Ascending aorta (tissue), 2 donors: ENCODE results near the gene MYOD1. TPM values are rescaled to one million over a fixed set of nuclear protein-coding genes. Genes with fewer than 3 reads are reported as not detected.

ENCODE experiments used
- DNase-seq, 2 donors: peaks; one replicate each; pipeline ENCODE4 v3.0.0-alpha.2; 2019; ENCODE audit warnings: low spot score in 2 of 2
- H3K27ac ChIP-seq, 2 donors: fragments of 200-600 bp; sonication (generic); one replicate each; pipeline ENCODE4 v1.5.1; 2016 to 2017; ENCODE audit warnings: mild to moderate bottlenecking in 1 of 2
- H3K27me3 ChIP-seq: fragments of 200-600 bp; sonication (generic); one replicate; pipeline ENCODE4 v1.5.1; 2017
- H3K36me3 ChIP-seq, 2 donors: fragments of 200-600 bp; sonication (generic); one replicate each; pipeline ENCODE4 v1.5.1; 2016
- H3K4me1 ChIP-seq, 2 donors: fragments of 200-600 bp; sonication (generic); one replicate each; pipeline ENCODE4 v1.5.1; 2016 to 2017; ENCODE audit warnings: mild to moderate bottlenecking in 1 of 2
- H3K4me3 ChIP-seq, 2 donors: fragments of 200-600 bp; sonication (generic); one replicate each; pipeline ENCODE4 v1.5.1; 2016 to 2017; ENCODE audit warnings: mild to moderate bottlenecking in 1 of 2
- H3K9me3 ChIP-seq, 2 donors: fragments of 200-600 bp; sonication (generic); one replicate each; pipeline ENCODE4 v1.5.1; 2016
- intact Hi-C: fragments of 100-400 bp; cut with DNase I; formaldehyde crosslinking; loops from one replicate; pipeline ENCODE4 v1.15.1; 2023
- total RNA-seq: library from RNA; depleted of rRNA; stranded (reverse); fragments of >200 nt; gene quantifications from one replicate; pipeline ENCODE4 v1.1.0, GENCODE V29; 2016
- TF ChIP-seq, protein P1 (sequence below), 3 experiments: fragments of 200-600 bp in 2 of 3; fragments of 450-650 bp in 1 of 3; sonication (generic) in 2 of 3; IDR thresholded peaks; one replicate each; pipeline ENCODE4 v1.5.1; 2016 to 2019; ENCODE audit warnings: antibody characterized with exemption in 3 of 3, mild to moderate bottlenecking in 1 of 3, moderate library complexity in 1 of 3

MYOD1 gene
- total RNA-seq, 1 donor from 2014 or later, result not detected

GRCh38 chr11:17768547-17768946, 49.2 kb downstream of the MYOD1 start:
- Histone ChIP-seq H3K27me3 (no peaks in the 10 kb centered on the region), H3K27ac (no peak overlapping the region), H3K36me3 (no peaks in the 10 kb centered on the region), H3K4me3 (no peak overlapping the region), H3K9me3 (no peaks in the 10 kb centered on the region), H3K4me1 (no peaks in the 10 kb centered on the region)
- intact Hi-C loops, result loop anchor here (10.0 kb wide), 1 partner anchor 206 kb away; no protein-coding TSS in a partner anchor
- TF ChIP-seq, protein P1, sequence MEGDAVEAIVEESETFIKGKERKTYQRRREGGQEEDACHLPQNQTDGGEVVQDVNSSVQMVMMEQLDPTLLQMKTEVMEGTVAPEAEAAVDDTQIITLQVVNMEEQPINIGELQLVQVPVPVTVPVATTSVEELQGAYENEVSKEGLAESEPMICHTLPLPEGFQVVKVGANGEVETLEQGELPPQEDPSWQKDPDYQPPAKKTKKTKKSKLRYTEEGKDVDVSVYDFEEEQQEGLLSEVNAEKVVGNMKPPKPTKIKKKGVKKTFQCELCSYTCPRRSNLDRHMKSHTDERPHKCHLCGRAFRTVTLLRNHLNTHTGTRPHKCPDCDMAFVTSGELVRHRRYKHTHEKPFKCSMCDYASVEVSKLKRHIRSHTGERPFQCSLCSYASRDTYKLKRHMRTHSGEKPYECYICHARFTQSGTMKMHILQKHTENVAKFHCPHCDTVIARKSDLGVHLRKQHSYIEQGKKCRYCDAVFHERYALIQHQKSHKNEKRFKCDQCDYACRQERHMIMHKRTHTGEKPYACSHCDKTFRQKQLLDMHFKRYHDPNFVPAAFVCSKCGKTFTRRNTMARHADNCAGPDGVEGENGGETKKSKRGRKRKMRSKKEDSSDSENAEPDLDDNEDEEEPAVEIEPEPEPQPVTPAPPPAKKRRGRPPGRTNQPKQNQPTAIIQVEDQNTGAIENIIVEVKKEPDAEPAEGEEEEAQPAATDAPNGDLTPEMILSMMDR (IDR thresholded peaks at IDR 0.05), result no peak
- DNase-seq, result no peak

DNA sequence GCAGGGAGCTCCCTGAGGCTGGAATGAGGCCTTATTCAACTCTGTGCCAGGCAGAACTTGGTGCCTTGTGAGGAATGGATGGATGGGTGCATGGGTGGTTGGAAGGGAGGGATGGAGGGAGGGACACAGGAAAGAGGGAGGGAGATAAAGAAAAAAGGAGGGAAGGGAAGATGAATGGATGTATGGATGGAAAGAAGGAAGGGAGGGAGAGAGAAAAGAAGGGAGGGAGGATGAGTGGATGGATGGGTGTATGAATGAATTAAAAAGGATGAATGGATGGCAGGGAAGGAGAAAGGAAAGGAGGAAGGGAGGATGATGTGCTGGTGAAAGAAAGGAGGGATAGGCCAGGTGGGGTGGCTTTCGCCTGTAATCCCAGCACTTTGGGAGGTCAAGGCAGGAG, 49.8 kb downstream of the MYOD1 start:
- TF ChIP-seq, protein P1 (IDR thresholded peaks at IDR 0.05), result no peak
- DNase-seq, result no peak
- H3K4me1 ChIP-seq, result no peaks in the 10 kb centered on the region
- intact Hi-C loops, result loop anchor here (10.0 kb wide), 1 partner anchor 206 kb away; no protein-coding TSS in a partner anchor
- H3K9me3 ChIP-seq, result no peaks in the 10 kb centered on the region
- no peaks in the 10 kb centered on the region for H3K36me3 ChIP-seq
- no peak overlapping the region for H3K27ac ChIP-seq
- no peak overlapping the region for H3K4me3 ChIP-seq
- no peaks in the 10 kb centered on the region for H3K27me3 ChIP-seq

DNA sequence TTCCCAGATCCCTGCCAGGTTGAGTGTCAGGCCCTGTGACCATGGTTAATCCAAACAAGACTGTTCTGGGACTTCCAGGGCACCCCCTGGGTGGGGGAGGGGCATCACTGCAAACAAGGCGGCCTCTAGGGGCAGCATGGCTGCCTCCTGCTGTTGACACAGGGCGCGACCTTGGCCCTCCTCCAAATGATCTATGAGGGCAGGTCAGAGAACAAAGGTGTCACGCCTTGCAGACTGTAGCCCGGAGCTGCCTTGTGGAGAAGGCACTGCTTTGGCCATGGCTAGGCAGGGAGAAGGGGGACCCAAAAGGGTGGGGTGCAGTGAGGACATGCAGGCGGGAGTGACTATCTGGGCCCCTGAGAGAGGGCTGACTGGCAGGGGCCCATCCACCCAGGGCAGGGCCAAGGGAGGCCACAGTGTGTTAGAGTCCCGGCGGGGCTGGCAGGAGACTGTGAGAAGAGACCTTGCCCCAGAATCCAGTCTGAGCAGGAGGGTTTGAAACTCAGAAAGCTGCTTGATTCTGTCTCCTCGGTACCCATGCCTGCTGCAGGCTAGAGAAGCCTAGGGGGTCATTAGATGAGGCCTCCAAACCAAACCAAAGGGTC, 50.8 kb downstream of the MYOD1 start:
- Histone ChIP-seq H3K9me3 (no peaks in the 10 kb centered on the region), H3K27me3 (no peaks in the 10 kb centered on the region), H3K4me1 (no peaks in the 10 kb centered on the region), H3K27ac (no peak overlapping the region), H3K4me3 (no peak overlapping the region), H3K36me3 (no peaks in the 10 kb centered on the region)
- no peak for DNase-seq
- intact Hi-C loops, result no loop called here
- TF ChIP-seq, protein P1 (IDR thresholded peaks at IDR 0.05), result no peak

- intact Hi-C loops, result no loop called here
- no peak overlapping the region for H3K4me3 ChIP-seq
- TF ChIP-seq, protein P1 (IDR thresholded peaks at IDR 0.05), result no peak
- H3K36me3 ChIP-seq, result no peaks in the 10 kb centered on the region
- no peak for DNase-seq
- H3K9me3 ChIP-seq, result no peaks in the 10 kb centered on the region
- H3K4me1 ChIP-seq, result no peaks in the 10 kb centered on the region
- H3K27me3 ChIP-seq, result no peaks in the 10 kb centered on the region
- no peak overlapping the region for H3K27ac ChIP-seq
These were observed 51.5 kb downstream of the MYOD1 start for GRCh38 chr11:17770917-17771316.

DNA sequence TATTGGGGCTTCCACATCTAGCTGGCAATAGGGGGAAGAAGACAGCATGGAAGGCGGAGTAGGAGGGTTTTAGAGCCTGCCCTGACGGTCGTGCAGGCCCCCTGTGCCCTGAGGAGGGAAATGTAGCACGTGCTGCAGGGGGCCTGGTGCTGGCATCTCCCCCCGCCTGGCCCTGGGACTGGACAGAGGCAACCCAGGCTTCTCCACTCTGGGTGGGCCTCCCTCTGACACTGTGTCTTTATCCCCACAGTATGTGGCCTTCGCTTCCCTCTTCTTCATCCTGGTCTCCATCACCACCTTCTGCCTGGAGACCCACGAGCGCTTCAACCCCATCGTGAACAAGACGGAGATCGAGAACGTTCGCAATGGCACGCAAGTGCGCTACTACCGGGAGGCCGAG, 52.0 kb downstream of the MYOD1 start:
- Histone ChIP-seq H3K4me3 (no peak overlapping the region), H3K27ac (no peak overlapping the region), H3K9me3 (no peaks in the 10 kb centered on the region), H3K4me1 (no peaks in the 10 kb centered on the region), H3K36me3 (no peaks in the 10 kb centered on the region), H3K27me3 (no peaks in the 10 kb centered on the region)
- TF ChIP-seq, protein P1 (IDR thresholded peaks at IDR 0.05), result no peak
- intact Hi-C loops, result no loop called here
- DNase-seq, result no peak

Other genes starting within 250 kb of the MYOD1 start
- gene ABCC8, start 242.7 kb upstream of the MYOD1 start, total RNA-seq, result not detected
- not detected for gene USH1C, start 175.2 kb upstream of the MYOD1 start, total RNA-seq
- not detected for gene OTOG, start 172.3 kb upstream of the MYOD1 start, total RNA-seq
- not detected for gene KCNC1, start 15.2 kb downstream of the MYOD1 start, total RNA-seq